NK-92 treated with Interleukin-12 subunit alpha and Interleukin-12 subunit beta, amount 100 ng/mL, for 24 hours (cell line): ENCODE results near the gene AIFM1.
"Not testable (repeated sequence)": the region's sequence is repeated elsewhere in the genome, so short reads cannot be mapped to it uniquely, and the experiment has no call there.

Source experiments
- DNase-seq: peaks from one replicate; lab custom pipeline; 2025; lab: John Stamatoyannopoulos, UW

Gene AIFM1

GRCh38 chrX:130118441-130119311 lies 47.0 kb downstream of the AIFM1 start:
- no peak for DNase-seq

GRCh38 chrX:130117166-130117565 lies 48.5 kb downstream of the AIFM1 start:
- DNase-seq = no peak

- not testable (repeated sequence) for DNase-seq
Measured at GRCh38 chrX:130115119-130115885, 50.3 kb downstream of the AIFM1 start.

GRCh38 chrX:130114141-130114588 lies 51.5 kb downstream of the AIFM1 start:
- no peak for DNase-seq

GRCh38 chrX:130111220-130112154 lies 54.2 kb downstream of the AIFM1 start:
- no peak for DNase-seq

GRCh38 chrX:130110379-130111219 lies 55.0 kb downstream of the AIFM1 start, which contains the start of gene ELF4:
ELF4 (minus strand) TSS chrX:130110497; CDS start chrX:130081330, 29,167 bp downstream.
- peak; percentile 41 for DNase-seq

- no peak for DNase-seq
Measured at GRCh38 chrX:130109429-130110378, 55.9 kb downstream of the AIFM1 start.

GRCh38 chrX:130108647-130109428 lies 56.8 kb downstream of the AIFM1 start:
- DNase-seq = peak; percentile 23

GRCh38 chrX:130106071-130106470 lies 59.6 kb downstream of the AIFM1 start:
- no peak for DNase-seq

- DNase-seq = no peak
Measured at GRCh38 chrX:130105244-130105643, 60.4 kb downstream of the AIFM1 start.

- DNase-seq = no peak
Measured at GRCh38 chrX:130103605-130104004, 62.0 kb downstream of the AIFM1 start.

GRCh38 chrX:130100180-130100579 lies 65.5 kb downstream of the AIFM1 start:
- DNase-seq = no peak

GRCh38 chrX:130098210-130098552 lies 67.5 kb downstream of the AIFM1 start:
- no peak for DNase-seq

- no peak for DNase-seq
Measured at GRCh38 chrX:130097507-130098209, 68.0 kb downstream of the AIFM1 start.

- DNase-seq = no peak
Measured at GRCh38 chrX:130095249-130096030, 70.2 kb downstream of the AIFM1 start.

- no peak for DNase-seq
Measured at GRCh38 chrX:130094696-130095095, 70.9 kb downstream of the AIFM1 start.

- no peak for DNase-seq
Measured at GRCh38 chrX:130093271-130093670, 72.4 kb downstream of the AIFM1 start.
